Lower leg skin (tissue), 4 donors: ENCODE results near the gene TAOK3. TPM values are rescaled to one million over a fixed set of nuclear protein-coding genes. Genes with fewer than 3 reads are reported as not detected.

ENCODE experiments used
- DNase-seq, 2 donors: peaks; one replicate each; pipeline ENCODE4 v3.0.0-alpha.2; 2019; ENCODE audit warnings: low spot score in 2 of 2
- H3K4me3 ChIP-seq: fragments of 200-600 bp; sonication (generic); 2 replicates; pipeline ENCODE4 v1.5.1; 2017; ENCODE audit warnings: mild to moderate bottlenecking, low read depth; ENCODE audit not compliant: poor library complexity, severe bottlenecking
- CTCF ChIP-seq, 3 donors: fragments of 450-650 bp; IDR thresholded peaks; one replicate each; pipeline ENCODE4 v1.5.1; 2016; ENCODE audit warnings: antibody characterized with exemption in 3 of 3, mild to moderate bottlenecking in 3 of 3, moderate library complexity in 2 of 3
- POLR2A ChIP-seq, 2 donors: fragments of 450-650 bp; IDR thresholded peaks; one replicate each; pipeline ENCODE4 v1.6.1; 2016 to 2017; ENCODE audit warnings: antibody characterized with exemption in 2 of 2, mild to moderate bottlenecking in 1 of 2, moderate library complexity in 1 of 2
- WGBS, 2 donors: methylation state at CpG; one replicate each; pipeline ENCODE4 v1.1.5; 2018; 5-methylcytosine and 5-hydroxymethylcytosine counted together
- intact Hi-C: fragments of 100-400 bp; cut with DNase I; formaldehyde crosslinking; loops from one replicate; pipeline ENCODE4 v1.15.0; 2023; ENCODE audit warnings: low total_unique reads
- total RNA-seq, 4 donors: library from RNA; depleted of rRNA; stranded (reverse); fragments of >200 nt; gene quantifications; one replicate each; pipeline ENCODE4 v1.1.0, GENCODE V29; 2016

TAOK3 gene
- total RNA-seq, 4 donors from 2014 or later: 15.7 to 46.6 (median 24.7) TPM

- WGBS, 2 donors: 60 to 69% methylated on average over 7 of the region's 7 CpGs
- TF ChIP-seq POLR2A (IDR thresholded peaks at IDR 0.05) (no peak), CTCF (IDR thresholded peaks at IDR 0.05) (no peak)
- intact Hi-C loops: no loop called here
- no peak overlapping the region for H3K4me3 ChIP-seq
- DNase-seq: no peak
Measured at GRCh38 chr12:118150625-118151024, 222.1 kb downstream of the TAOK3 start.

DNA sequence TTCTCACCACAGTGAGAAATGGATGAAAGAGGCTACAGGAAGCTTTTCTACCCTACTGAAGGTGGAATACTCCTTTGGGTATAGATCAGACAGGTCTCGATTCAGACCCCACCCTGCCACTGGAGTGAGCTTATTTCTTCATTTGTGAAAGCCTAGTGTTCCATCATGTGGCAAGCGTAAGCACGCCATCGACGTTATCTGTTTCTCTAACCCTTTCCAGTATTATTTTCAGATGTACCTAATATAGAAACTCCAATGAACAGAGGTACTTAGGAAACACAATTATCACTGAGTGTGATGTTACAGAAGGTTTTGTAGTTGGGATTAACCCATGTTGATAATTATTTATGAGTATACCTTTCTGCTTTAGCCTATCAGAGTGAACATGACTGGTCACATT, 224.4 kb downstream of the TAOK3 start:
- intact Hi-C loops: no loop called here
- 89% methylated on average over 5 of the region's 5 CpGs for WGBS, 2 donors

GRCh38 chr12:118145798-118146156, 226.9 kb downstream of the TAOK3 start:
- WGBS, 2 donors: 86 to 87% methylated on average over 9 of the region's 9 CpGs
- H3K4me3 ChIP-seq: no peak overlapping the region
- intact Hi-C loops: no loop called here
- no peak for DNase-seq
- TF ChIP-seq CTCF (IDR thresholded peaks at IDR 0.05) (no peak), POLR2A (IDR thresholded peaks at IDR 0.05) (no peak)

More for the DNA sequence above, 224.4 kb downstream of the TAOK3 start:
- DNase-seq: no peak
- H3K4me3 ChIP-seq: no peak overlapping the region
- TF ChIP-seq POLR2A (IDR thresholded peaks at IDR 0.05) (no peak), CTCF (IDR thresholded peaks at IDR 0.05) (no peak)

- H3K4me3 ChIP-seq: no peak overlapping the region
- TF ChIP-seq CTCF (IDR thresholded peaks at IDR 0.05) (no peak), POLR2A (IDR thresholded peaks at IDR 0.05) (no peak)
- intact Hi-C loops: no loop called here
- no peak for DNase-seq
- WGBS, 2 donors: 83 to 86% methylated on average over 7 of the region's 7 CpGs
Measured at GRCh38 chr12:118145113-118145797, 227.5 kb downstream of the TAOK3 start.

GRCh38 chr12:118144499-118144898, 228.2 kb downstream of the TAOK3 start:
- TF ChIP-seq CTCF (IDR thresholded peaks at IDR 0.05): no peak
- TF ChIP-seq POLR2A (IDR thresholded peaks at IDR 0.05): no peak
- no peak for DNase-seq
- no peak overlapping the region for H3K4me3 ChIP-seq
- intact Hi-C loops: no loop called here
- 93 to 94% methylated on average over 13 of the region's 13 CpGs for WGBS, 2 donors

- DNase-seq: no peak
- H3K4me3 ChIP-seq: no peak overlapping the region
- intact Hi-C loops: no loop called here
- 99% methylated on average over 8 of the region's 8 CpGs for WGBS, 2 donors
- TF ChIP-seq CTCF (IDR thresholded peaks at IDR 0.05): no peak
- TF ChIP-seq POLR2A (IDR thresholded peaks at IDR 0.05): no peak
Measured at GRCh38 chr12:118140825-118141224, 231.9 kb downstream of the TAOK3 start.
